H9 (cell line): ENCODE results near the gene C17orf78. TPM values are rescaled to one million over a fixed set of nuclear protein-coding genes. Genes with fewer than 3 reads are reported as not detected.

ENCODE experiments used
- DNase-seq: peaks from one replicate; pipeline ENCODE4 v3.0.0-alpha.2; 2017
- H2AFZ ChIP-seq: one replicate; pipeline ENCODE4 v1.6.1; 2013; ENCODE audit warnings: mild to moderate bottlenecking, low read length, control low read depth, moderate library complexity
- H2AK5ac ChIP-seq: 2 replicates; pipeline ENCODE4 v1.6.1; 2013; ENCODE audit warnings: low read length, control low read depth, mixed read lengths; ENCODE audit not compliant: insufficient read length
- H2BK120ac ChIP-seq: one replicate; pipeline ENCODE4 v1.6.1; 2013; ENCODE audit warnings: low read depth, mild to moderate bottlenecking, low read length, control low read depth, inconsistent platforms; ENCODE audit not compliant: poor library complexity, severe bottlenecking
- H2BK12ac ChIP-seq: 2 replicates; pipeline ENCODE4 v1.6.1; 2013; ENCODE audit warnings: low read length, control low read depth, mixed read lengths, low read depth; ENCODE audit not compliant: insufficient read length
- H2BK15ac ChIP-seq: 2 replicates; pipeline ENCODE4 v1.6.1; 2013; ENCODE audit warnings: low read depth, low read length, control low read depth
- H2BK20ac ChIP-seq: one replicate; pipeline ENCODE4 v1.6.1; 2013; ENCODE audit warnings: low read depth, mild to moderate bottlenecking, low read length, control low read depth, inconsistent platforms; ENCODE audit not compliant: poor library complexity, severe bottlenecking
- H2BK5ac ChIP-seq: 2 replicates; pipeline ENCODE4 v1.6.1; 2013; ENCODE audit warnings: low read length, control low read depth, mixed read lengths; ENCODE audit not compliant: insufficient read length
- H3K14ac ChIP-seq: 2 replicates; pipeline ENCODE4 v1.6.1; 2013; ENCODE audit warnings: low read length, control low read depth; ENCODE audit not compliant: insufficient read depth
- H3K18ac ChIP-seq: 2 replicates; pipeline ENCODE4 v1.6.1; 2013; ENCODE audit warnings: low read depth, mild to moderate bottlenecking, mixed read lengths, low read length, control low read depth; ENCODE audit not compliant: insufficient read length
- H3K23ac ChIP-seq: 2 replicates; pipeline ENCODE4 v1.6.1; 2013; ENCODE audit warnings: low read length, control low read depth, mixed read lengths, low read depth; ENCODE audit not compliant: insufficient read length
- H3K23me2 ChIP-seq: 2 replicates; pipeline ENCODE4 v1.6.1; 2013; ENCODE audit warnings: low read depth, mild to moderate bottlenecking, mixed read lengths, low read length, control low read depth; ENCODE audit not compliant: insufficient read length, poor library complexity, severe bottlenecking
- H3K27ac ChIP-seq: 2 replicates; pipeline ENCODE4 v1.5.1; 2013; ENCODE audit warnings: low read length, control low read depth, mixed read lengths, low read depth; ENCODE audit not compliant: insufficient read length
- H3K27me3 ChIP-seq: 2 replicates; pipeline ENCODE4 v1.6.1; 2013; ENCODE audit warnings: low read length, control low read depth, inconsistent platforms; ENCODE audit not compliant: insufficient read depth
- H3K4ac ChIP-seq: 2 replicates; pipeline ENCODE4 v1.6.1; 2013; ENCODE audit warnings: low read depth, mild to moderate bottlenecking, control low read depth, inconsistent platforms, low read length, moderate library complexity
- H3K4me1 ChIP-seq: 2 replicates; pipeline ENCODE4 v1.6.1; 2013; ENCODE audit warnings: low read length, control low read depth, inconsistent platforms; ENCODE audit not compliant: insufficient read depth
- H3K4me2 ChIP-seq: 2 replicates; pipeline ENCODE4 v1.6.1; 2013; ENCODE audit warnings: low read length, control low read depth, mixed read lengths; ENCODE audit not compliant: insufficient read length, insufficient read depth
- H3K56ac ChIP-seq: 2 replicates; pipeline ENCODE4 v1.6.1; 2013; ENCODE audit warnings: low read depth, mild to moderate bottlenecking, mixed read lengths, low read length, control low read depth; ENCODE audit not compliant: insufficient read length
- H3K79me1 ChIP-seq: 2 replicates; pipeline ENCODE4 v1.6.1; 2013; ENCODE audit warnings: low read depth, mild to moderate bottlenecking, moderate library complexity, low read length, control low read depth, inconsistent platforms; ENCODE audit not compliant: insufficient read depth, poor library complexity, severe bottlenecking
- H3K79me2 ChIP-seq: 2 replicates; pipeline ENCODE4 v1.6.1; 2013; ENCODE audit warnings: low read length, control low read depth, inconsistent platforms; ENCODE audit not compliant: insufficient read depth
- H3K9ac ChIP-seq: 2 replicates; pipeline ENCODE4 v1.6.1; 2013; ENCODE audit warnings: low read length, control low read depth, mixed read lengths; ENCODE audit not compliant: insufficient read length; ENCODE audit errors: extremely low read depth
- H3K9me3 ChIP-seq: one replicate; pipeline ENCODE4 v1.6.1; 2013; ENCODE audit warnings: low read depth, low read length, inconsistent platforms; ENCODE audit not compliant: control insufficient read depth
- H3T11ph ChIP-seq: one replicate; pipeline ENCODE4 v1.6.1; 2013; ENCODE audit warnings: mild to moderate bottlenecking, low read length, control low read depth, inconsistent platforms
- H4K20me1 ChIP-seq: one replicate; pipeline ENCODE4 v1.6.1; 2013; ENCODE audit not compliant: control insufficient read depth, insufficient read length, insufficient read depth
- H4K5ac ChIP-seq: 2 replicates; pipeline ENCODE4 v1.6.1; 2013; ENCODE audit warnings: low read depth, mild to moderate bottlenecking, mixed read lengths, low read length, control low read depth; ENCODE audit not compliant: insufficient read length
- H4K8ac ChIP-seq: replicated peaks from 2 replicates; pipeline ENCODE4 v1.6.1; 2013; ENCODE audit warnings: low read length, control low read depth, mixed read lengths, low read depth; ENCODE audit not compliant: insufficient read length
- H4K91ac ChIP-seq: 2 replicates; pipeline ENCODE4 v1.6.1; 2013; ENCODE audit warnings: low read depth, mild to moderate bottlenecking, moderate library complexity, mixed read lengths, low read length, control low read depth; ENCODE audit not compliant: insufficient read length
- H3K27ac Mint-ChIP-seq, 3 experiments: 2 replicates in 2 of 3; 3 replicates in 1 of 3; pipeline ENCODE4 v1.8.0; 2020 to 2021; ENCODE audit warnings: mixed read lengths in 3 of 3, mild to moderate bottlenecking in 1 of 3, moderate library complexity in 1 of 3
- H3K27me3 Mint-ChIP-seq: 2 replicates; pipeline ENCODE4 v1.8.0; 2021; ENCODE audit warnings: low read depth, mild to moderate bottlenecking, moderate library complexity, mixed read lengths
- H3K36me3 Mint-ChIP-seq, 3 experiments: 2 replicates in 2 of 3; 3 replicates in 1 of 3; pipeline ENCODE4 v1.8.0; 2020 to 2021; ENCODE audit warnings: low read depth in 3 of 3, mixed read lengths in 3 of 3; ENCODE audit not compliant: insufficient read depth in 1 of 3
- H3K4me1 Mint-ChIP-seq, 2 experiments: 2 replicates each; pipeline ENCODE4 v1.8.0; 2020; ENCODE audit warnings: mixed read lengths in 2 of 2
- H3K4me3 Mint-ChIP-seq, 2 experiments: 2 replicates in 1 of 2; 3 replicates in 1 of 2; pipeline ENCODE4 v1.8.0; 2020 to 2021; ENCODE audit warnings: mild to moderate bottlenecking in 2 of 2, mixed read lengths in 2 of 2, moderate library complexity in 1 of 2
- H3K9me3 Mint-ChIP-seq, 2 experiments: 2 replicates in 1 of 2; 3 replicates in 1 of 2; pipeline ENCODE4 v1.8.0; 2020; ENCODE audit warnings: mild to moderate bottlenecking in 2 of 2, mixed read lengths in 2 of 2, moderate library complexity in 1 of 2
- WGBS: extraction: QIAGEN DNeasy Blood & Tissue Kit; methylation state at CpG from one replicate; pipeline ENCODE4 v1.1.7; 2013; ENCODE audit warnings: missing lambda C conversion rate, low lambda C conversion rate, mixed read lengths; ENCODE audit not compliant: insufficient read length; ENCODE audit errors: extremely low coverage; 5-methylcytosine and 5-hydroxymethylcytosine counted together
- total RNA-seq: library from RNA; stranded (reverse); gene quantifications from 2 replicates; pipeline ENCODE4 v1.2.1, GENCODE V29; 2021
- TF ChIP-seq, protein P1 (sequence below): fragments of 200-600 bp; sonication (generic); conservative IDR thresholded peaks from 3 replicates; pipeline ENCODE4 v1.8.0; 2021; ENCODE audit warnings: antibody characterized with exemption, mild to moderate bottlenecking

Gene C17orf78
- total RNA-seq, 1 experiment from 2014 or later: not detected

DNA sequence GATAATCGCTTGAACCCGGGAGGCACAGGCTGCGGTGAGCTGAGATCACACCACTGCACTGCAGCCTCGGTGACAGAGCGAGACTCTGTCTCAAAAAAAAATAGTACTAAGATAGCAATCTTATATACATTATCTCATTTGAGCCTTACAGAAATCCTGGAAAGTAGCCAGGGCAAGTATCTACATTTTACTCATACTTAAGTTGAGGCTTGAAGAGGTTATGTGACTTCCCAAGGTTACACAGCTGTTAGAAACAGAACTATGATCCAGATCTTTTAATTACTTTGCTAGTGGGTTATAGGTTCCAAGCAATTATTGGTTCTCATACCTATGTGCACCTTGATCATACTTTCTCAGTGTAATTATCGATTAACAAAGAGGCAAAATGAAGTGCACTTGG is 15.4 kb downstream of the C17orf78 start:
- Histone ChIP-seq H2BK12ac (no peak overlapping the region), H3K56ac (no peak overlapping the region), H3K23me2 (no peaks in the 10 kb centered on the region), H2BK5ac (no peak overlapping the region), H3K23ac (no peak overlapping the region), H3T11ph (no peak overlapping the region), H4K91ac (no peak overlapping the region), H3K27me3 (no peaks in the 10 kb centered on the region), H2AFZ (no peak overlapping the region), H3K27ac (no peak overlapping the region), H2BK20ac (no peak overlapping the region), H3K9me3 (no peaks in the 10 kb centered on the region), H3K4ac (no peak overlapping the region), H4K8ac (no peak overlapping the region), H3K9ac (no peak overlapping the region), H3K14ac (no peak overlapping the region), H3K18ac (no peak overlapping the region), H2AK5ac (no peak overlapping the region), H2BK15ac (no peak overlapping the region), H4K20me1 (no peaks in the 10 kb centered on the region), H4K5ac (no peak overlapping the region), H3K4me1 (no peaks in the 10 kb centered on the region), H3K79me1 (no peaks in the 10 kb centered on the region), H3K79me2 (no peaks in the 10 kb centered on the region), H3K4me2 (no peak overlapping the region), H2BK120ac (no peak overlapping the region)
- Mint-ChIP-seq H3K27ac (no peak overlapping the region), H3K27me3 (no peaks in the 10 kb centered on the region), H3K4me1 (peaks cover 4 to 10% of the 10 kb centered on the region in 2 experiments), H3K4me3 (no peak overlapping the region), H3K36me3 (no peaks in the 10 kb centered on the region), H3K9me3 (no peaks in the 10 kb centered on the region)
- no CpG with 5 or more reads among the region's 6 CpGs for WGBS
- TF ChIP-seq, protein P1, sequence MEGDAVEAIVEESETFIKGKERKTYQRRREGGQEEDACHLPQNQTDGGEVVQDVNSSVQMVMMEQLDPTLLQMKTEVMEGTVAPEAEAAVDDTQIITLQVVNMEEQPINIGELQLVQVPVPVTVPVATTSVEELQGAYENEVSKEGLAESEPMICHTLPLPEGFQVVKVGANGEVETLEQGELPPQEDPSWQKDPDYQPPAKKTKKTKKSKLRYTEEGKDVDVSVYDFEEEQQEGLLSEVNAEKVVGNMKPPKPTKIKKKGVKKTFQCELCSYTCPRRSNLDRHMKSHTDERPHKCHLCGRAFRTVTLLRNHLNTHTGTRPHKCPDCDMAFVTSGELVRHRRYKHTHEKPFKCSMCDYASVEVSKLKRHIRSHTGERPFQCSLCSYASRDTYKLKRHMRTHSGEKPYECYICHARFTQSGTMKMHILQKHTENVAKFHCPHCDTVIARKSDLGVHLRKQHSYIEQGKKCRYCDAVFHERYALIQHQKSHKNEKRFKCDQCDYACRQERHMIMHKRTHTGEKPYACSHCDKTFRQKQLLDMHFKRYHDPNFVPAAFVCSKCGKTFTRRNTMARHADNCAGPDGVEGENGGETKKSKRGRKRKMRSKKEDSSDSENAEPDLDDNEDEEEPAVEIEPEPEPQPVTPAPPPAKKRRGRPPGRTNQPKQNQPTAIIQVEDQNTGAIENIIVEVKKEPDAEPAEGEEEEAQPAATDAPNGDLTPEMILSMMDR: no peak
- no peak for DNase-seq
